Cortex of kidney (tissue), 1 donor: ENCODE data around the gene CCSER2.
"Not testable (repeated sequence)": the region's sequence is repeated elsewhere in the genome, so short reads cannot be mapped to it uniquely, and the experiment has no call there.

ENCODE experiments used
- DNase-seq: peaks from one replicate; lab custom pipeline; 2025; lab: John Stamatoyannopoulos, UW

CCSER2 gene

DNA sequence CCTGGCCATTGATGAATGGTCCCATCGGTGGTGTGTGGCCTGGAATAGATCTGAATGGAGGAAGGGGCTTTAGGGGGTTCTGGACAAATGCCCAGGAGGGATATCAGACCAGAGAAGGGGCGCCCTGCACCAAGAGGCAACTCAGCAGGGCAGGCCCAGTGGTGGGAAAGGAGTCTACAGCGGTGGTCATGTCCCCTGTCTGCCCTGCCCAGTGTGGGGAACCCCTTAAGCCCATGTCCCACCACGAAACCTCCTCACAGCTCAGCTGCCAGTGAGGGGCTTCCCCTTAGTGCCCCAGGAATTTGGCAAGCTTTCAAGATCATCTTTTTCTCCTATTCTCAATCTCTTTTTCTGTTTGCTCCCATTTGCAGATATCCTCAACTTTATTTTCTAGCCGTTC is 14.1 kb upstream of the CCSER2 start:
- no peak for DNase-seq

DNA sequence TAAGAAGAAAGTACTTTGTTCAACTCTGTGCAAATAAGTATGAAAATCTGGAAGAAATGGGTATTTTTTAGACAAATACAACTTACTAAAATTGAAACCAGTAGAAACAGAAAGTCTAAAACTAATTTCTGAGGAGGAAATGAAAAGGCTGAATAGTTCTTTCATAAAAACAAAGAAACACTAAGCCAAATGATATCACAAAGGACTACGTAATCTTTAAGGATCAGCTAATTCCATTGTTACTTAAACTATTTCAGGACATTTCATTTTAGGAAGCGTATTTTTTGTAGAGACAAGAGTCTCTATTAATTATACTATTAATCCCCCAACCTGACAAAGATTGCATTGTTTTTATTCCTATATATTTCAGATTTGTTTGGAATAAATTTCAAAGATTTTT is 11.2 kb upstream of the CCSER2 start:
- no peak for DNase-seq

DNA sequence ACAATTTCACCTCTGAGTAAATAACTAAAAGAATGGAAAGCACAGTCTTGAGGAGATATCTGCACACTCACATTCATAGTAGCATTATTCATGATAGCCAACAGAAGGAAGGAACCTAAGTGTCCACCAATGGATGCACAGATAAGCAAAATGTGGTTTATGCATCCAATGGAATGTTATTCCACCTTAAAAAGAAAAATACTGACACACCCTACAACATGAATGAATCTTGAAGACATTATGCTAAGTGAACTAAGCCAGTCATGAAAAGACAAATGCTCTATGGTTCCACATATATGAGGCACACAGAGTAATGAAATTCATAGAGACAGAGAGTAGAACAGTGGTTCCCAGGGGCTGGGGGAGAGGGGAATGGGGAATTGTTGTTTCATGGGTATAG is 6.5 kb upstream of the CCSER2 start:
- no peak for DNase-seq

DNA sequence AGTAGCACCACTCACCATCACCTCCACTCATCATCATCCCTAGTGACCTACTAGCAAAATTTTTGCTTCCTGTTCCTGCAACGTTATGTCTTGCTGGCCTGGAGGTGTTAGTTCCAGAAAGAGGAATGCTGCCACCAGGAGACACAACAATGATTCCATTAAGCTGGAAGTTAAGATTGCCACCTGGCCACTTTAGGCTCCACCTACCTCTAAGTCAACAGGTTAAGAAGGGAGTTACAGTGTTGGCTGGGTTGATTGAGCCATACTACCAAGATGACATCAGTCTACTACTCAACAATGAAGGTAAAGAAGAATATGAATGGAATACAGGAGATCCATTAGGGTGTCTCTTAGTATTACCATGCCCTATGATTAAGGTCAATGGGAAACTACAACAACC is 4.8 kb upstream of the CCSER2 start:
- DNase-seq, result not testable (repeated sequence)

DNA sequence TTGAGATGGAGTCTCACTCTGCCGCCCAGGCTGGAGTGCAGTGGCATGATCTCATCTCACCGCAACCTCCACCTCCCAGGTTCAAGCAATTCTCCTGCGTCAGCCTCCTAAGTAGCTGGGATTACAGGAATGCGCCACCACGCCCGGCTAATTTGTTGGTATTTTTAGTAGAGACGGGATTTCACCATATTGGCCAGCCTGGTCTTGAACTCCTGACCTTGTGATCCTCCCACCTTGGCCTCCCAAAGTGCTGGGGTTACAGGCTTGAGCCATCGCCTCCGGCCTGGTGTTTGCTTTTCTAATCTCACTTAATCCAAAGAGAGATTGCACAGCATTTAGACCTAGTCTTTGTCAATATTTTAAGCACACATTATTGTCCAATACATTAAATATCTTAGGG is 1.4 kb upstream of the CCSER2 start:
- DNase-seq, result not testable (repeated sequence)

DNA sequence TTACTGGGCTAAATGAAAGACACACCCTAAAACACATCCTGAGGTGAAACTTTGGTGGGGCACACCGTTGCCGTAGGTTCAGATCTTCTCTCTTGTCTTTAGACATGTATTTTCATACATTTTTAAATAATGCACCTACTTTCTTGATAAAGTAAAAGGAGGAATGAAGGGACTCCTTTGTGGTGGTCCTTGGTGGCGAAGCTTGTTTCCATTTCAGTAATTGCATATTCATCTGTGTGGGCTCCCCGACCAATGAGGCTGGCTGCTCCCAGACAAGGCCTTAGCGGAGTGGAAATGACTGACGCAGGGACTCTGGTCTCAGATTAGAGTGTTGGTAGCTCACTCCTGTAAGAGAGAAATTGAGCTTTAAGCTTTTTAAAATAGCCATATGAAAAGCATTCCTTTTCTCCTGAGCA is 815 bp downstream of the CCSER2 start:
- no peak for DNase-seq

DNA sequence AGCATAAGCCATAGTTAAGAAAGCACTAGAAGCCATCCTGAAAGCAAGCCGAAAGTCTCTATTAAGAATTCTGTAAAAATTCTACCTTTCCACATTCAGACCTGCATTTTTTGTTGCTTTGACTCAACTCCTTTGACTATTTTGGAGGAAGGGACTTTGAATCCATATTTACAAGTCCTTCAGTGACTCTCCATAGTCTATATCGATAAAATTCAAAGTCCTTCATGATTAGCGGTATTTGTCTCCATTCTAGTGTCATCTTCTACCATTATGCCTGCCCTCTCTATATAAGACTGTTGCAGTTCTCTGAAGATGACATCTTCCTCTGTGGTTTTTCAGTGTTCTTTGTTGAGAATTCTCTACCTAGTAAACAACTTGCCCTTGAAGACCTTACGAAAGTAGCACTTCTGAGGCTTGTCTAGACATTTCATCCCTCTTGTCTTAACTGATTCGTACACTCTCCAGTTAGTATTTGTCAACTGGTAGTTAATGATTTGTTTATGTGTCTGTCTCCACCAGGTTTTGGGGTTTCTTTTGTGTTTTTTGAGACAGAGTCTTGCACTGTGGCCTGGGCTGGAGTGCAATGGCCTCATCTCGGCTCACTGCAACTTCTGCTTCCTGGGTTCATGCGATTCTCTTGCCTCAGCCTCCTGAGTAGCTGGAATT is 1.7 kb downstream of the CCSER2 start:
- DNase-seq, result no peak

DNA sequence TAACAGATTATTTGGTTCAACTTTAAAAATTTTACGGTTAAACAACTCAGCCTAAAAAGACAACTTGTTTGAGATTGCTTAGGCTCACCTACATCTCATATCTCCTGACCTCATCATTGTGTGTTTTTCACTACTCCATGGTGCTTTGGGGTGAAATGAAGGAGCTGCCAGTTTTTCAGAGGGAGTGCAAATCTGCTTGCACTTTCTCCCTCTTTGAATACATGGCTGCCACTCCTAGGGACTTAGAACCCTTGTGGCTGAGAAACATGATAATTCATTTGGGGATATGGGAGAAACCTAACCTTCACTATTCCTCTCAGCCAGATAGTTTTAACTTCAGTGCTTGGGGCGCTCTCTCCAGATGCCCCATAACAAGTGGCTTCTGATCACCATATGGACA is 2.7 kb downstream of the CCSER2 start:
- no peak for DNase-seq

DNA sequence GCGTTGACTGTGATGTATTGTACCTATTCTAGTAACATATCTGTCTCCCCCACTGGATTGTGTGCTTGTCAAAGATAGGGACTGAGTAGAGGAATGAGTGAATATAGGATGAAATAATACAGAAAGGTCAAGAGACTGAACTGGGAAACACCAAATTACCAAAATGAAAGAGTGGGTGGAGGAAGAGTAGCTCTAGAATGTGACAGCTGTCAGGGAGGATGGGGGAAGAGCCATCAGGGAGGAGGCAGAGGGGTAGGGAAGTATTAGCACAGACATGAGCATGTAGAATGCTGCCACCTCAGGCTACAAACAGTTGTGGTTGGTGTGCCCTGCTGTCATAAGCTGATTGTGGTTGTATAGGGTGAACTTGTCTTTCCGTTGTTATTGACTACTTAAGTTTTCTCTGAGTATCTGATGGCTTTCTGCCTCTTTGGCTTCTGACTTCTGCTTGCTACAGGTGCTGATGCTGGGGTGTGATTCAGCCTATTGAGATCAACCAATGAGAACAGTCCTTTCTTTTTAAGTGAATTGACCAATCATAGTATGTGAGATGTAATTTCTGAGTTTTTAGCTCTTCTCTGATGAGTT is 5.6 kb downstream of the CCSER2 start:
- DNase-seq, result no peak

DNA sequence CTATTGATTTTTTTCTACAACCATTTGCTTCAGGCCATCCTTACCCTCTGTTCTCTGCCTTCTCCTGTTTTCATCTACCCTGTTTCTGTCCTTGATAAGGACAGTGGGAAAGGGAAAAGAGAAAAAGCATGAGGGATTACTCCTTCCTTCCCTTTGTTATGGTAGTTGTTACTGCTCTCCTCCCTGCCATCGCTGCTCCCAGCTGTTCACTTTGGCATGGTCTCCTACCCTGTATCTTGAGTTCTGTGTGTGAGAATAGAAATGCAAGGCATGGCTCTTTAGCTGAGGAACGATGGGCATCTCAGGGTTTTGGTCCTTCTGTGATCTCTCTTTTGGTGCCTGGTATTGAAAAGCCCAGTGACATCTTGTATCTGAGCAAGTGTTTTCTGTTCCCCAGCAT is 6.4 kb downstream of the CCSER2 start:
- DNase-seq, result no peak

DNA sequence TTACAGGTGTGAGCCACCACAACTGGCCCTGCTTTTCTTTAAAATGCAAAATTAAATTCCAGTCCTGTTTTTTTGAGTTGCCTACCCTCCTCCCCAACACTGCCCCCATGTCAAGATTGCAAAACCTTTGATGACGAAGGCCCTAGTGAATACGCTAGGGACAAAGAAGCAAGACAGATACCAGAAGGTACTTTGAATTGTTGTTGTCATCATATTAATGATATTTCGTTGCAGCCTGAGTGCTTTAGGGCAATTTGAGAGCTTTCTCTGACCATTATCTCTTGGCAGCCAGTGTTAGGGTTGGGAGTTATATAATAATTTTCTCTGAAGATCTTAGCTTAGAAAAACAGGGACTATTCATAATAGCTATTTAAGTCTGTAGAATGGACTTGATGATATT is 7.1 kb downstream of the CCSER2 start:
- no peak for DNase-seq

DNA sequence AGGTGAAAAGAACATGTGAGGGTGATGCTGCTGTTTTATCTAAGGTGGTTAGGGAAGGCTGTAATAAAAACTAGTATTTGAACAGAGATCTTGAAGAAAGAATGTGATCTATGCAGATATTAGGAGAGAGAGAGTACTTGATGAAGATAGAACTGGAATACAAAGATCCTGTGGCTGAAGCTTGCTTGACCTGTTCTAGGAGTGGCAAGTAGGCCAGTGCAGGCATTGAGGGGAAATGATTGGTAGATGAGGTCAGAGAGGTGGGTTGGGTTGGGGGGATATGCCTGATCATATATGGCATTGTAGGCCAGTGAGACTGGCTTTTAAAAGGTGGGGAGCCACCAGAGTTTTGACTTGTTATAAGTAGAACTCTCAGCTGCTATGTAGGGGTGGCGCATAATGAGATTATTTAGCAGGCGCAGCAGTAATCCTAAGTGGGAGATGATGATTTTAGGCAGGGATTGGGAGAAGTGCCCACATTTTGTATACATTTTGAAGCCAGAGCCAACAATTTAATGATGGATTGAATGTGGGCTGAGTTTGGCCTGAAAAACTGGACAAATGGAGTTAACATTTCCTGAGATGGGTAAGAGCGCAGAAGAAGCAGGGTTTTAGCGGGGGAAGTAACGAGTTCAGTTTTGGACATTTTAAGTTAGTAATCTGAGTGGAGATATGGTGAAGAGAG is 8.2 kb downstream of the CCSER2 start:
- DNase-seq, result no peak

DNA sequence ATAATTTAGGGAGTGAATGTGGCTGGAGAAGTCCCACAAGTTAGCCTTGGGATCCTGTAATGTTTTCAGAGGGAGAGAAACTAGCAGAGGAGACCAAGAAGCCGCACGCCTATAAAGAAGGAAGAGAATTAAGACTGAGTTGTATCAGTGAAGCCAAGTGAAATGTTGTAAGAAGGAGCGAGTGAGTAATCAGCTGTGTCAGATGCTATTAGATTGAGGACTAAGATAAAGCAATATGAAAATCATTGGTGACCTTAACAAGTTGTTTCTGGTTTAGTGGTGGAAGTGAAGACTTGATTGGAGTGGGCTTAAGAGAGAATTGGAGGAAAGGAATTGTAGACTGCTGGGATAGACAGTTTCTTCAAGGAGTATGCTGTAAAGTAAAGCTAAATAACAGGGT is 8.8 kb downstream of the CCSER2 start:
- no peak for DNase-seq

DNA sequence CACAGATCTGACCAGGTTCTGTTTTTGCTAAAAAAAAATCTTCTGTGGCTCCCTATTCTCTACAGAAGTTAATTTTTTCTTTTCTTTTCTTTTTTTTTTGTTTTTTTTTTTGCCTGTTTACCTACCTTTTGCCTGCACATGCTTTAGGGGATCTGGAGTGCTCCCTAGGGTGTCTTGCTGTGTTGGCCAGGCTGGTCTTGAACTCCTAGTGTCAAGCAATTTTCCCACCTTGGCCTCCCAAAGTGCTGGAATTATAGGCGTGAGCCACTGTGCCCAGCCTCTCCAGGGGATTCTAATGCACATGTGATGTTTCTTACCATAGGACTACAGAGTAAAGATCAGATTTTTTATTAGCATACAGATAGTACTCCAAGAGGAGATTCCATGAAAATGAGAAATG is 10.6 kb downstream of the CCSER2 start:
- no peak for DNase-seq

DNA sequence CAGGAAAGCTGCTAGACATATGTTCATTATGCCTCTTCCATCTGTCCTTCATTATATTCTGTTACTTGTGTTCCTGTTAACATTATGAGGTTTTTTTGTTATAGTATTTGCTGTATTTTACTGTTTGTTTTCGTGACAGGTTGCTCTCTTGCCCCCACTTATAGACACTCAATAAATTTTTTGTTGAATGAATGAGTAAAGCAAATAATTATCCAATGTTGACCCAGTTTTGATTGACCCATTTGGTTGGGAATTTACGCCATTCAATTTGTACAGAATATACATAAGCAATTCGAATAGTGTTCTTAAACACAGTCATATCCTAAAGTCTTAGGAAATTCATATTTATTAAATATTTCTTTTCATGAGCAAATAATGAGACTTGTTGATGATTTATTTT is 11.8 kb downstream of the CCSER2 start:
- no peak for DNase-seq

DNA sequence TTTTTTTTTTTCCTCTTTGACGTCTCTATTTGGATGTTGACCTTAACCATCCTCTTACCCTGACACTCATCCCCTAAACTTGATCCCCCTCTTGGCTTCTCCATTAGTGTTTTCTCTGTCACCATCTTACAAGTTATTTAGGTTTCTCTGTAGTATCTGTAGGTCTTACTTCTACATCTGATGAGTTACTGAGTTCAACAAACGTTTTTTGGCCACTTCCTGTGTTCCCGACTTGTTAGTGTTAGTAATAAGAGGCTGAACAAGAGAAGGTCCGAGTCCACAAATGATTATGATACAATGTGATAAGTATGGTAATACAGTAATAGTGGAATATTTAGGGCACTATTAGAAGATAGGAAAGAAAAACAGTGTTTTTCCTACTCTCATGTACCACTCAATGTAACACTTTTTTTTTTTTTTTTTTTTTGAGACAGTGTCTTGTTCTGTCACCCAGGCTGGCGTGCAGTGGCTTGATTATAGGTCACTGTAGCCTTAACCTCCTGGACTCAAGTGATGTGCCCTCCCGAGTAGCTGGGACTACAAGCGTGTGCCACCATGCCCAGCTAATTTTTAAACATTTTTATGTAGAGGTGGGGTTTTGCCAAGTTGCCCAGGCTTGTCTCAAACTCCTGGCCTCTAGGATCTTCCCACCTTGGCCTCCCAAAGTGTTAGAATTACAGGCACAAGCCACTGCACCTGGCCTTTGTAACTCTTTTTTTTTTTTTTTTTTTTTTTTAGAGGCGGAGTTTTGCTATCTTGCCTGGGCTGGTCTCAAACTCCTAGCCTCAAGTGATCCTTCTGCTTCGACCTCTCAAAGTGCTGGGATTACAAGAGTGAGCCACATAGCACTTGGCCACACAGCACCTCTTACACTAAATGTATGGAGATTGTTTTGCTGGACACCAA is 12.5 kb downstream of the CCSER2 start:
- DNase-seq, result no peak

DNA sequence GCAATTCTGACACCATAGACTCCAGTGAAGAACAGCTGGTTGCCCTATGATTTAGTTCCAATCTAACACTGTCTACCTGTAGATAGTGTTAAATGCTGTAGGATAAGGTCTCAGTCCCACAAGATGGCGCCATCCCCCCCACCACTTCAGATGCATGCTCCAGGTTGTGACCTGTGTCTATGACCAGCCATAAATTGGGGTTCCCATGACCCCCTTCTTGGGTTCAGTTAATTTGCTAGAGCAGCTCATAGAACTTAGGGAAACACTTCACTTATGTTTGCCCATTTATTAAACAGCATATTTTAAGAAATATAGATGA is 13.1 kb downstream of the CCSER2 start:
- DNase-seq, result no peak

DNA sequence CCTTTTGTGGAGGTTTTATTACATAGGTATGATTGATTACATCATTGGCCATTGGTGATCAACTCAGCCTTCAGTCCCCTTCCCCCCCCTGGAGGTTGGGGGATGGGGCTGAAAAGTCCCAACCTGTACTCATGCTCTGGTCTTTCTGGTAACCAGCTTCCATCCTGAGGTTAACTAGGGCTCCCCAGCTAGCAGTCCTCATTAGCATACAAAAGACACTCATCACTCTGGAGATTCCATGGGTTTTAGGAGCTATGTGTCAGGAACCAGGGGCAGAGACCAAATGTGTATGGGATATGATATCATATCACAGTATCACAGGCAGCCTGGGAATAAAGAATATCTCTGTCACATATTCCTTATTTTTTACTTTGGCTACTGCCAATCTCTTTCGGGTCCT is 13.6 kb downstream of the CCSER2 start:
- DNase-seq, result no peak

DNA sequence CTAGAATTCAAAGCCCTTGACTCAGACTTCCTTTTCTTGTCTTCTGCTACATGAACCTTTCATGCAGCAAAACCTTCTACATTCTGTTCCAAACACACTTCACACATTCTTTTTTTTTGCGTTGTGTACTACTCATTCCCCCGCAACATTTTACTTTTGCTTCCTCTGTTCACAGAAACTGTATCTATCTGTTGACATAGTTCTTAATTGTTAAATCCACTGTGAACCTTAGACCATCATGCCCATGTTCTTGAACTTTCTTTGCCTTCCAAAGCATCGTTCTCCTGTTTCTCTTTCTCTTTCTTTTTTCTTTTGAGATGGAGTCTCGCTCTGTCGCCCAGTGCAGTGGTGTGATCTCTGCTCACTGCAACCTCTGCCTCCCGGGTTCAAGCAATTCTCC is 14.2 kb downstream of the CCSER2 start:
- no peak for DNase-seq

DNA sequence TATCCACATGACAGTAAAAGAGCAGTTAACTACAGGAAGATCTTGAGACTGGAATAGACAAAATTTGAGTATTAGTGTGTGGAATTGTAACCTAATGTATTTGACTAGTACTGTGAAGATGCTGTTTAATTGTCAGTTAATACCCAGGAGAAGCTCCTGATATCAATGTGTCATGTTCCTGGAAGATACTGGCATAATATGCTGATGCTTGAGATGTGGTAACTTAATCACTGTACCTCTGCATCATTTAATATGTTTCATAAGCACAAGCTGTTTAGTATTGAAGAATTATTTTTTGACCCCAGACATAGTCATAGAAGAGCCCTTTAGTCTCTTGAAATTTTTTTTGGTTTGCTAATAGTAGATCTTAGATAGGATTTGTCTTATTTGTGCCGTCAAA is 15.4 kb downstream of the CCSER2 start:
- DNase-seq, result no peak

DNA sequence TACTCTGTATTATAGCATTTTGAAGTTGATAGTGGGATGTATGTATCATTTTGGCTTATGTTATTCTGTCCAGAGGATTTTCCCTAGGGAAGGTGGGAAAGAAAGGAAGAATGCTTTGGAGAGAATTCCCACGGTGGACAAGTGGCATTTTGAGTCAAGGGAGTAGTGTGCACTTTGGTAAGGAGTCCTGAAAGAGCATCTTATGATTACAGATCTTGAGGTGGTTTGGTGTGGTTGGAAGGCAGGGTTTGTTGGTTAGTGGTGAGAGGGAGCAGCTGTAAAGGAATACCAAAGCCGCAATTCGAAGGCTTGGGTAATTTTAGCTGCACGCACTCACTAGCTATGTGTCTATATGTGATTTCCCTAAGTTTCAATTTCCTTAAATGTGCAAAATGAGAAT is 16.1 kb downstream of the CCSER2 start:
- DNase-seq, result no peak

DNA sequence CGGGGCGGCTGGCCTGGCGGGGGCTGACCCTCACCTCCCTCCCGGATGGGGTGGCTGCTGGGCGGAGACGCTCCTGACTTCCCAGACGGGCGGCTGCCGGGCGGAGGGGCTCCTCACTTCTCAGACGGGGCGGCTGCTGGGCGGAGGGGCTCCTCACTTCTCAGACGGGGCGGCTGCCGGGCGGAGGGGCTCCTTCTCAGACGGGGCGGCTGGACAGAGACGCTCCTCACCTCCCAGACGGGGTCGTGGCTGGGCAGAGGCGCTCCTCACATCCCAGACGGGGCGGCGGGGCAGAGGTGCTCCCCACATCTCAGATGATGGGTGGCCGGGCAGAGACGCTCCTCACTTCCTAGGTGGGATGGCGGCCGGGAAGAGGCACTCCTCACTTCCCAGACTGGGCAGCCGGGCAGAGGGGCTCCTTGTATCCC is 19.2 kb downstream of the CCSER2 start:
- not testable (repeated sequence) for DNase-seq

DNA sequence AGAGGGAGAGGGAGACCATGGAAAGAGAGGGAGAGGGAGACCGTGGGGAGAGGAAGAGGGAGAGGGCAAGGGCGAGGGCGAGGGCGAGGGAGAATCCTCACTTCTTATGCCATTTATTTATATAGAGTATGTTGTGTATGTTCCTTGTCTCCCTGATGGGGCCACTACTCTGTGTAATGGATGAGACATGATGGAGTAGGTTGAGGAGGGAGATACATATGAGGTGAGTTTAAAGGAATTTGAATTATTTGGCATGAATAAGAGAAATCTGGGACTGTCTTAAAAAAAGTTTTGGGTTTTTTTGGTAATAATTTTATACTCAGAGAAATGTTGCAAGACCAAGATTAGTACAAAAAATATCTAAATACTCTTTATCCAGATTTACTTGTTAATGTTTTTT is 20.1 kb downstream of the CCSER2 start:
- DNase-seq, result no peak
